Measurements from ENCODE around the gene COPS9. TPM values are rescaled to one million over a fixed set of nuclear protein-coding genes. Genes with fewer than 3 reads are reported as not detected.

Gene COPS9
- total and polyA plus RNA-seq, 2 donors (not counting 1 experiment from before 2014, with no cell fraction given): 48.7 to 69.9 TPM

GRCh38 chr2:240167588-240167880, 31.4 kb upstream of the COPS9 start:
- H3K4me2 ChIP-seq (replicated peaks; ENCODE audit: low read depth, low read length, poor library complexity, severe bottlenecking): no peak overlapping the region
- WGBS (ENCODE audit: insufficient coverage): 90% methylated on average over 9 of the region's 9 CpGs
- ATAC-seq (ENCODE audit: low read depth) (no peak), DNase-seq (no peak)
- H3K27me3 Mint-ChIP-seq: no peaks in the 10 kb centered on the region
- H3K79me2 ChIP-seq (ENCODE audit: control insufficient read depth, insufficient read depth, low read length): no peaks in the 10 kb centered on the region
- intact Hi-C loops (cut with micrococcal nuclease): no loop called here
- H3K9ac ChIP-seq (ENCODE audit: low read length): no peak overlapping the region
- no peak overlapping the region for H3K4me3 Mint-ChIP-seq
- no peaks in the 10 kb centered on the region for H4K20me1 ChIP-seq (ENCODE audit: control insufficient read depth, insufficient read depth, low read length, poor library complexity, severe bottlenecking)
- no peak overlapping the region for H3K4me3 ChIP-seq (ENCODE audit: control extremely low read depth in 1 of 5, extremely low read depth in 1 of 5, insufficient read depth in 1 of 5, low read depth in 2 of 5, low read length in 4 of 5)
- H3K9me3 ChIP-seq (ENCODE audit: control extremely low read depth in 1 of 3, control insufficient read depth in 2 of 3, insufficient read depth in 1 of 3, low read length in 2 of 3): peaks cover 0 to 14% (median 0%) of the 10 kb centered on the region in 3 donors
- H3K4me1 ChIP-seq (ENCODE audit: control insufficient read depth in 2 of 2, insufficient read depth in 2 of 2, low read length in 2 of 2): no peaks in the 10 kb centered on the region
- H3K4me1 Mint-ChIP-seq: no peaks in the 10 kb centered on the region
- CTCF ChIA-PET: no interaction called here
- no peaks in the 10 kb centered on the region for H3K36me3 ChIP-seq (replicated peaks in 1 of 2; ENCODE audit: control extremely low read depth in 1 of 2, control insufficient read depth in 1 of 2, extremely low read depth in 1 of 2, insufficient read depth in 2 of 2, low read length in 1 of 2)
- no peak for TF ChIP-seq CTCF (IDR thresholded peaks at IDR 0.05)
- no peak for TF ChIP-seq EZH2 (IDR thresholded peaks at IDR 0.05; ENCODE audit: borderline replicate concordance, insufficient read depth, low read depth, low read length, poor library complexity, severe bottlenecking)
- H3K27ac ChIP-seq (ENCODE audit: low read length in 2 of 2): no peak overlapping the region
- no peak overlapping the region for H2AFZ ChIP-seq (ENCODE audit: insufficient read depth, low read depth, low read length, poor library complexity, severe bottlenecking)
- POLR2A ChIA-PET: no interaction called here
- peaks cover 8% of the 10 kb centered on the region for H3K9me3 Mint-ChIP-seq (ENCODE audit: insufficient read depth)
- no peaks in the 10 kb centered on the region for H3K27me3 ChIP-seq (replicated peaks in 1 of 4; ENCODE audit: control extremely low read depth in 1 of 4, control insufficient read depth in 3 of 4, insufficient read depth in 4 of 4, low read length in 3 of 4)
- H3K27ac Mint-ChIP-seq: no peak overlapping the region

GRCh38 chr2:240166761-240167587, 30.9 kb upstream of the COPS9 start:
- no peak overlapping the region for H3K27ac Mint-ChIP-seq
- H3K27me3 ChIP-seq (replicated peaks in 1 of 4; ENCODE audit: control extremely low read depth in 1 of 4, control insufficient read depth in 3 of 4, insufficient read depth in 4 of 4, low read length in 3 of 4): no peaks in the 10 kb centered on the region

More at GRCh38 chr2:240166761-240167587, 30.9 kb upstream of the COPS9 start:
- H3K9me3 Mint-ChIP-seq (ENCODE audit: insufficient read depth): peaks cover 8% of the 10 kb centered on the region
- H3K9ac ChIP-seq (ENCODE audit: low read length): no peak overlapping the region
- no peak overlapping the region for H3K4me3 Mint-ChIP-seq
- no peaks in the 10 kb centered on the region for H3K4me1 Mint-ChIP-seq
- H3K4me3 ChIP-seq (ENCODE audit: control extremely low read depth in 1 of 5, extremely low read depth in 1 of 5, insufficient read depth in 1 of 5, low read depth in 2 of 5, low read length in 4 of 5): no peak overlapping the region
- peaks cover 0 to 8% (median 0%) of the 10 kb centered on the region in 3 donors for H3K9me3 ChIP-seq (ENCODE audit: control extremely low read depth in 1 of 3, control insufficient read depth in 2 of 3, insufficient read depth in 1 of 3, low read length in 2 of 3)
- intact Hi-C loops (cut with micrococcal nuclease): no loop called here
- ATAC-seq (ENCODE audit: low read depth) (no peak), DNase-seq (no peak)
- no peaks in the 10 kb centered on the region for H4K20me1 ChIP-seq (ENCODE audit: control insufficient read depth, insufficient read depth, low read length, poor library complexity, severe bottlenecking)
- H3K27me3 Mint-ChIP-seq: no peaks in the 10 kb centered on the region
- WGBS (ENCODE audit: insufficient coverage): 91% methylated on average over 19 of the region's 21 CpGs
- H3K27ac ChIP-seq (ENCODE audit: low read length in 2 of 2): no peak overlapping the region
- TF ChIP-seq CTCF (IDR thresholded peaks at IDR 0.05): no peak
- TF ChIP-seq EZH2 (IDR thresholded peaks at IDR 0.05; ENCODE audit: borderline replicate concordance, insufficient read depth, low read depth, low read length, poor library complexity, severe bottlenecking): no peak
- H3K79me2 ChIP-seq (ENCODE audit: control insufficient read depth, insufficient read depth, low read length): no peaks in the 10 kb centered on the region
- no peak overlapping the region for H3K4me2 ChIP-seq (replicated peaks; ENCODE audit: low read depth, low read length, poor library complexity, severe bottlenecking)
- no peak overlapping the region for H2AFZ ChIP-seq (ENCODE audit: insufficient read depth, low read depth, low read length, poor library complexity, severe bottlenecking)
- ChIA-PET CTCF (no interaction called here), POLR2A (no interaction called here)
- H3K4me1 ChIP-seq (ENCODE audit: control insufficient read depth in 2 of 2, insufficient read depth in 2 of 2, low read length in 2 of 2): no peaks in the 10 kb centered on the region
- no peaks in the 10 kb centered on the region for H3K36me3 ChIP-seq (replicated peaks in 1 of 2; ENCODE audit: control extremely low read depth in 1 of 2, control insufficient read depth in 1 of 2, extremely low read depth in 1 of 2, insufficient read depth in 2 of 2, low read length in 1 of 2)

All from B cell (primary cell).